ENCODE data around the gene RTP3. TPM values are rescaled to one million over a fixed set of nuclear protein-coding genes. Genes with fewer than 3 reads are reported as not detected.
"Not testable (repeated sequence)": the region's sequence is repeated elsewhere in the genome, so short reads cannot be mapped to it uniquely, and the experiment has no call there.

Gene RTP3
- total RNA-seq, 2 experiments from 2014 or later: not detected

GRCh38 chr3:46538803-46539442, 41.1 kb downstream of the RTP3 start:
- peaks cover 8% of the 10 kb centered on the region for H3K36me3 Mint-ChIP-seq
- peaks cover 16% of the 10 kb centered on the region for H3K27me3 Mint-ChIP-seq
- H3K4me1 Mint-ChIP-seq: peaks cover 61% of the 10 kb centered on the region
- CTCF ChIA-PET: interaction anchor here (0.8 to 6.6 kb wide), 14 partner anchors 8 to 324 kb away, joined by 3 to 117 read pairs (median 5); partner anchors contain the start of gene RTP3
- H3K9me3 Mint-ChIP-seq (ENCODE audit: low read depth): peaks cover 2% of the 10 kb centered on the region
- peak; percentile 96 for DNase-seq
- H3K4me3 Mint-ChIP-seq: peak overlapping the region; percentile 64
- peak overlapping the region; percentile 92 for H3K27ac Mint-ChIP-seq
- ATAC-seq: peak; percentile 92

GRCh38 chr3:46539443-46540005, 41.7 kb downstream of the RTP3 start:
- H3K27me3 Mint-ChIP-seq: peaks cover 12% of the 10 kb centered on the region
- H3K9me3 Mint-ChIP-seq (ENCODE audit: low read depth): no peaks in the 10 kb centered on the region
- no peak for ATAC-seq
- peaks cover 61% of the 10 kb centered on the region for H3K4me1 Mint-ChIP-seq
- peak overlapping the region; percentile 92 for H3K27ac Mint-ChIP-seq
- peaks cover 3% of the 10 kb centered on the region for H3K36me3 Mint-ChIP-seq
- CTCF ChIA-PET: interaction anchor here (0.8 to 6.6 kb wide), 12 partner anchors 8 to 324 kb away, joined by 3 to 117 read pairs (median 6); partner anchors contain the start of gene RTP3
- H3K4me3 Mint-ChIP-seq: peak overlapping the region; percentile 64
- peak; percentile 49 for DNase-seq

- Mint-ChIP-seq H3K36me3 (peaks cover 3% of the 10 kb centered on the region), H3K9me3 (ENCODE audit: low read depth) (no peaks in the 10 kb centered on the region), H3K27ac (no peak overlapping the region), H3K4me3 (no peak overlapping the region), H3K4me1 (peaks cover 65% of the 10 kb centered on the region), H3K27me3 (peaks cover 7% of the 10 kb centered on the region)
- CTCF ChIA-PET: interaction anchor here (1.0 to 6.6 kb wide), 4 partner anchors 12 to 52 kb away, joined by 4 to 117 read pairs (median 22); no protein-coding TSS in a partner anchor
- ATAC-seq (no peak), DNase-seq (peak; percentile 36)
Measured at GRCh38 chr3:46540550-46540949, 42.8 kb downstream of the RTP3 start.

GRCh38 chr3:46541835-46542234, 44.1 kb downstream of the RTP3 start:
- Mint-ChIP-seq H3K4me1 (peaks cover 67% of the 10 kb centered on the region), H3K4me3 (no peak overlapping the region), H3K27me3 (peaks cover 5% of the 10 kb centered on the region), H3K9me3 (ENCODE audit: low read depth) (no peaks in the 10 kb centered on the region), H3K27ac (no peak overlapping the region), H3K36me3 (peaks cover 3% of the 10 kb centered on the region)
- no peak for ATAC-seq
- DNase-seq: peak; percentile 12
- CTCF ChIA-PET: interaction anchor here (0.7 to 6.6 kb wide), 4 partner anchors 16 to 58 kb away, joined by 3 to 117 read pairs (median 10); no protein-coding TSS in a partner anchor

- Mint-ChIP-seq H3K9me3 (ENCODE audit: low read depth) (no peaks in the 10 kb centered on the region), H3K36me3 (peaks cover 3% of the 10 kb centered on the region), H3K4me3 (no peak overlapping the region), H3K4me1 (peaks cover 63% of the 10 kb centered on the region), H3K27me3 (peaks cover 6% of the 10 kb centered on the region), H3K27ac (no peak overlapping the region)
- CTCF ChIA-PET: interaction anchor here (0.7 to 6.6 kb wide), 5 partner anchors 16 to 171 kb away, joined by 3 to 117 read pairs (median 4); partner anchors contain the start of gene CCR5
- ATAC-seq (no peak), DNase-seq (no peak)
Measured at GRCh38 chr3:46542344-46542743, 44.6 kb downstream of the RTP3 start.

- CTCF ChIA-PET: interaction anchor here (0.6 to 6.6 kb wide), 6 partner anchors 15 to 1031 kb away, joined by 3 to 117 read pairs (median 4); partner anchors contain the start of gene CCR5
- no peaks in the 10 kb centered on the region for H3K9me3 Mint-ChIP-seq (ENCODE audit: low read depth)
- peaks cover 59% of the 10 kb centered on the region for H3K4me1 Mint-ChIP-seq
- no peak overlapping the region for H3K4me3 Mint-ChIP-seq
- H3K27me3 Mint-ChIP-seq: peaks cover 7% of the 10 kb centered on the region
- H3K27ac Mint-ChIP-seq: no peak overlapping the region
- ATAC-seq: no peak
- H3K36me3 Mint-ChIP-seq: peaks cover 3% of the 10 kb centered on the region
- DNase-seq: peak; percentile 38
Measured at GRCh38 chr3:46542801-46543201, 45.0 kb downstream of the RTP3 start.

GRCh38 chr3:46544771-46545503, 47.2 kb downstream of the RTP3 start:
- no peak for DNase-seq
- Mint-ChIP-seq H3K27me3 (peaks cover 9% of the 10 kb centered on the region), H3K4me1 (peaks cover 46% of the 10 kb centered on the region), H3K4me3 (no peak overlapping the region), H3K27ac (no peak overlapping the region), H3K36me3 (peaks cover 2% of the 10 kb centered on the region), H3K9me3 (ENCODE audit: low read depth) (no peaks in the 10 kb centered on the region)
- no peak for ATAC-seq
- CTCF ChIA-PET: interaction anchor here (0.9 to 9.8 kb wide), 3 partner anchors 22 to 57 kb away, joined by 3 to 85 read pairs (median 10); no protein-coding TSS in a partner anchor

GRCh38 chr3:46545818-46546630, 48.2 kb downstream of the RTP3 start:
- Mint-ChIP-seq H3K4me1 (peaks cover 47% of the 10 kb centered on the region), H3K9me3 (ENCODE audit: low read depth) (no peaks in the 10 kb centered on the region), H3K4me3 (no peak overlapping the region), H3K27me3 (peaks cover 12% of the 10 kb centered on the region), H3K27ac (no peak overlapping the region), H3K36me3 (peaks cover 3% of the 10 kb centered on the region)
- DNase-seq (peak; percentile 31), ATAC-seq (no peak)
- CTCF ChIA-PET: interaction anchor here (0.9 to 9.8 kb wide), 4 partner anchors 23 to 58 kb away, joined by 3 to 85 read pairs (median 6); no protein-coding TSS in a partner anchor

GRCh38 chr3:46546896-46547440, 49.2 kb downstream of the RTP3 start:
- DNase-seq: peak; percentile 15
- Mint-ChIP-seq H3K36me3 (peaks cover 3% of the 10 kb centered on the region), H3K4me3 (no peak overlapping the region), H3K27me3 (peaks cover 12% of the 10 kb centered on the region), H3K4me1 (peaks cover 39% of the 10 kb centered on the region), H3K27ac (no peak overlapping the region), H3K9me3 (ENCODE audit: low read depth) (no peaks in the 10 kb centered on the region)
- no peak for ATAC-seq
- CTCF ChIA-PET: interaction anchor here (1.3 to 9.8 kb wide), 4 partner anchors 8 to 59 kb away, joined by 3 to 85 read pairs (median 8); no protein-coding TSS in a partner anchor

- DNase-seq; H3K9me3 Mint-ChIP-seq (ENCODE audit: low read depth); H3K36me3 Mint-ChIP-seq; ATAC-seq; H3K27ac Mint-ChIP-seq; H3K4me3 Mint-ChIP-seq: not testable (repeated sequence)
- CTCF ChIA-PET: interaction anchor here (1.0 to 9.8 kb wide), 4 partner anchors 9 to 60 kb away, joined by 3 to 85 read pairs (median 10); no protein-coding TSS in a partner anchor
- peaks cover 30% of the 10 kb centered on the region for H3K4me1 Mint-ChIP-seq
- H3K27me3 Mint-ChIP-seq: peaks cover 14% of the 10 kb centered on the region
Measured at GRCh38 chr3:46548611-46549010, 50.8 kb downstream of the RTP3 start.

GRCh38 chr3:46549408-46549904, 51.7 kb downstream of the RTP3 start:
- Mint-ChIP-seq H3K27ac (no peak overlapping the region), H3K4me1 (peaks cover 30% of the 10 kb centered on the region), H3K4me3 (no peak overlapping the region), H3K36me3 (peaks cover 3% of the 10 kb centered on the region), H3K27me3 (peaks cover 14% of the 10 kb centered on the region), H3K9me3 (ENCODE audit: low read depth) (no peaks in the 10 kb centered on the region)
- peak; percentile 38 for DNase-seq
- no peak for ATAC-seq
- CTCF ChIA-PET: interaction anchor here (1.0 to 9.8 kb wide), 5 partner anchors 8 to 61 kb away, joined by 3 to 85 read pairs (median 8); no protein-coding TSS in a partner anchor

- DNase-seq: peak; percentile 5
- Mint-ChIP-seq H3K27me3 (peaks cover 11% of the 10 kb centered on the region), H3K36me3 (peaks cover 3% of the 10 kb centered on the region), H3K4me3 (no peak overlapping the region), H3K9me3 (ENCODE audit: low read depth) (no peaks in the 10 kb centered on the region), H3K4me1 (peaks cover 30% of the 10 kb centered on the region), H3K27ac (no peak overlapping the region)
- CTCF ChIA-PET: interaction anchor here (1.5 to 9.8 kb wide), 4 partner anchors 8 to 62 kb away, joined by 8 to 85 read pairs (median 10); no protein-coding TSS in a partner anchor
- ATAC-seq: no peak
Measured at GRCh38 chr3:46549989-46550388, 52.2 kb downstream of the RTP3 start.
